Measurements from ENCODE around the gene ABCC4. TPM values are rescaled to one million over a fixed set of nuclear protein-coding genes. Genes with fewer than 3 reads are reported as not detected.

Gene ABCC4
- total RNA-seq, 1 donor from 2014 or later = 13.3 TPM

DNA sequence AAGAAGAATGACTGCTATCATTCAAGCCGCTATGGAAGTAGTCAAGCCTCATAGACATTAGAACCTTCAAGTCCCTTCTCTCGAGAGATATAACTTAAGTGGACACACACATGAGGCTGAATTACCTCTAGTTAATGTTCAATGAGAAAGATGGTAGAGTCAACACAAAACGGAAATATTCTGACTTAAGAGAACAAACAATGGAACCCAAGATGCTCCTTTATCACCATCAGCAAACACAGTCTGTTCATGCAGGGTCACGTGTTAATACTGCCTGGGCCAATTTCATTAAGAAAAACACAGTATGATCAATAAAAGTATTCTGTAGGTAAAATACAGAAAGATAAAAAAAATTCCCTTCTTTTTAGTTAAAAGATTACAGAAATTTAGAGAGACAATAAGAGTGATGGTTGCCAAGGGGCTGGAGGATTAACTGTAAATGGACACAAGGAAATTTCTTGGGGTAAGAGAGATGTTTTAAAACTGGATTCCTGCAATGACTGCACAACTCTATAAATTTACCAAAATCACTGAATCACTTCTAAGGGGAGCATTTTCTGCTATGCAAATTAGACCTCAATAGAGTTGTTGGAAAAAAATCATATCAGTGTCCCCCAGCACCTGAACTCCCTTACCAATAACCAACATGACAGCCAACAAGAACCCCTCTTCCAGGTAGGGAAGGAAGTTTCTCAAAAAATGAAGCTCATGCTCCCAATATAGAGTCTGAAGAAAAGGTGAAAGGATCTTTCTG is 256.6 kb downstream of the ABCC4 start:
- H3K27ac ChIP-seq = no peak overlapping the region
- no peak overlapping the region for H3K4me3 ChIP-seq
- H3K4me1 ChIP-seq = no peaks in the 10 kb centered on the region
- intact Hi-C loops (cut with DNase I) = no loop called here
- no peak for TF ChIP-seq POLR2A (IDR thresholded peaks at IDR 0.05)
- TF ChIP-seq POLR2AphosphoS5 (IDR thresholded peaks at IDR 0.05; ENCODE audit: insufficient read depth in 1 of 2, low read depth in 1 of 2) = no peak
- TF ChIP-seq, protein P1, sequence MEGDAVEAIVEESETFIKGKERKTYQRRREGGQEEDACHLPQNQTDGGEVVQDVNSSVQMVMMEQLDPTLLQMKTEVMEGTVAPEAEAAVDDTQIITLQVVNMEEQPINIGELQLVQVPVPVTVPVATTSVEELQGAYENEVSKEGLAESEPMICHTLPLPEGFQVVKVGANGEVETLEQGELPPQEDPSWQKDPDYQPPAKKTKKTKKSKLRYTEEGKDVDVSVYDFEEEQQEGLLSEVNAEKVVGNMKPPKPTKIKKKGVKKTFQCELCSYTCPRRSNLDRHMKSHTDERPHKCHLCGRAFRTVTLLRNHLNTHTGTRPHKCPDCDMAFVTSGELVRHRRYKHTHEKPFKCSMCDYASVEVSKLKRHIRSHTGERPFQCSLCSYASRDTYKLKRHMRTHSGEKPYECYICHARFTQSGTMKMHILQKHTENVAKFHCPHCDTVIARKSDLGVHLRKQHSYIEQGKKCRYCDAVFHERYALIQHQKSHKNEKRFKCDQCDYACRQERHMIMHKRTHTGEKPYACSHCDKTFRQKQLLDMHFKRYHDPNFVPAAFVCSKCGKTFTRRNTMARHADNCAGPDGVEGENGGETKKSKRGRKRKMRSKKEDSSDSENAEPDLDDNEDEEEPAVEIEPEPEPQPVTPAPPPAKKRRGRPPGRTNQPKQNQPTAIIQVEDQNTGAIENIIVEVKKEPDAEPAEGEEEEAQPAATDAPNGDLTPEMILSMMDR (IDR thresholded peaks at IDR 0.05) = no peak
- H3K27me3 ChIP-seq = no peaks in the 10 kb centered on the region
- no peak for DNase-seq (ENCODE audit: extremely low spot score in 2 of 2)
- H3K9me3 ChIP-seq = no peaks in the 10 kb centered on the region
- no peaks in the 10 kb centered on the region for H3K36me3 ChIP-seq

DNA sequence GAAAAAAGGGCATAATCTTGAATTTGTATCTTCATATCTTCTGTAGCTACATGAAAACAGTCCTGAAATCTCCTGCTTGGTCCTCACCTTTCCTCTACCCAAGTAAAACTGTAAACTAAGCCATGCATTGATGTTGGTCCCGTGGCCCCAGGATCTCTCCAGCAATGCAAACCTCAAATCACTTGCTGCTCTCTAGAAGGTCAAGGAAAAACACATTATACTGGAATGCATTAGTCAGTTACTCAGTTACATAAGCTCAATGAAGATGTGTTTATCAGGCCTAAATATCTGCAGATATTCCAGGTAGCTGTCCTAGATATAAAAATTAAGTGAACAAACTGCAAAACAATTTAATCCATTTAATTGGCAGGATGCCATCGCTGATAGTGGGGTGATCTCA is 261.8 kb downstream of the ABCC4 start:
- Histone ChIP-seq H3K27ac (no peak overlapping the region), H3K4me1 (no peaks in the 10 kb centered on the region), H3K36me3 (no peaks in the 10 kb centered on the region), H3K27me3 (no peaks in the 10 kb centered on the region), H3K9me3 (no peaks in the 10 kb centered on the region), H3K4me3 (no peak overlapping the region)
- intact Hi-C loops (cut with DNase I) = no loop called here
- no peak for DNase-seq (ENCODE audit: extremely low spot score in 2 of 2)
- TF ChIP-seq POLR2AphosphoS5 (IDR thresholded peaks at IDR 0.05; ENCODE audit: insufficient read depth in 1 of 2, low read depth in 1 of 2) = no peak
- TF ChIP-seq, protein P1 (IDR thresholded peaks at IDR 0.05) = no peak
- no peak for TF ChIP-seq POLR2A (IDR thresholded peaks at IDR 0.05)

DNA sequence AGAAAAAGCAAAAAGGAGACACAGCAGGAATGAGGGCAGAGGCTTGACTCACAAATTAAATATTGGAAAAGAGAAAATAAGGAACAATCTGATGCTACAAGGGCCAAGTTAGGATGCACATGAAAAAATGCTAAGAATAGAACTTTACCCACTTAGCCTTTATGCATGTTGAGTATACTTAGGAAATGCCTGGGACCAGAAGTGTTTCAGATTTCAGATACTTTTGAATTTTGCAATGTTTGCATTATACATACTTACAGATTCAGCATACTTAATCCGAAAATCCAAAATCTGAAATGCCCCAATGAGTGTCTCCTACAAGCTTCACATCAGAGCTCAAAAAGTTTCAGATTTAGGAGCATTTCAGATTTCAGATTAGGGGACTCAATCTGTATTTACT is 262.3 kb downstream of the ABCC4 start:
- Histone ChIP-seq H3K4me1 (no peaks in the 10 kb centered on the region), H3K9me3 (no peaks in the 10 kb centered on the region), H3K4me3 (no peak overlapping the region), H3K27ac (no peak overlapping the region), H3K36me3 (no peaks in the 10 kb centered on the region), H3K27me3 (no peaks in the 10 kb centered on the region)
- intact Hi-C loops (cut with DNase I) = no loop called here
- no peak for DNase-seq (ENCODE audit: extremely low spot score in 2 of 2)
- no peak for TF ChIP-seq POLR2AphosphoS5 (IDR thresholded peaks at IDR 0.05; ENCODE audit: insufficient read depth in 1 of 2, low read depth in 1 of 2)
- TF ChIP-seq POLR2A (IDR thresholded peaks at IDR 0.05) = no peak
- TF ChIP-seq, protein P1 (IDR thresholded peaks at IDR 0.05) = no peak

DNA sequence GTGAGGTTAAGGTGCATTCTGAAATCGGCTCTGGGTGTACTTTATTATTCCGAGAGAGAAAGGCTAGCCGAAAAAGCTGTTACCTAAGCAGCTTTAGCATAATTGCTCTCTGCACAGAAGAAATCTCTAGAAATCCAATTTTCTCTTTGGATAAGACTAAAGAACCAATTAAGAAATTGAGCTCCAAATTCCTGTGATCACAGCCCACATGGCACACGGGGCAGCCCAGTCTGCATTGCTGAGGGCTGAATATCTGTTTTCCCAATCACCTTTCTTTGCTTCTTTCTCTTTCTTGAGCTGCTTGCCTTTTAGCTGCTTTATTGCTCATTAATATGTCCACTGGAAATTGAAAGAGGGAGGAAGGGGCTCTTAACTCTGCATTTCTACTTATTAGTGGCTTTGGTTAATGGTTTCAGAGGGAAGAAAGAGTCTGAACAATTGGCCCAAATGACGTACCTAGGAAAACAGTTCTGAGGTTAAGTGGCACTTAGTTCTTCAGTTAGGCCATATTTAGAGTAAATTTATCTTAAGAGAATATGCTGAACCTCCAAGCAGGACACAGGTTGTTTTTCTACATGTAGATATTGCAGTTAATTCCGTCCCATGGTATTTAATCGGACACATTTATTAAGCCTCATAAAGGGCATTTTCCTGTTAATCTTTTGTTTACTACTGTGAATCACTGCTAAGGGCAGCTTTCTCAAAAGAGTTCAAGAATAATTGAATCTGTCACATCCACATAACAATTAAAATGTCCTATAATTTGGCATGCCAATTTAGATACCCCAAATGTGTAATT is 265.7 kb downstream of the ABCC4 start:
- TF ChIP-seq POLR2A (IDR thresholded peaks at IDR 0.05) (no peak), POLR2AphosphoS5 (IDR thresholded peaks at IDR 0.05; ENCODE audit: insufficient read depth in 1 of 2, low read depth in 1 of 2) (no peak)
- TF ChIP-seq, protein P1 (IDR thresholded peaks at IDR 0.05) = no peak
- Histone ChIP-seq H3K4me3 (no peak overlapping the region), H3K4me1 (no peaks in the 10 kb centered on the region), H3K36me3 (no peaks in the 10 kb centered on the region), H3K27me3 (no peaks in the 10 kb centered on the region), H3K27ac (no peak overlapping the region), H3K9me3 (no peaks in the 10 kb centered on the region)
- DNase-seq (ENCODE audit: extremely low spot score in 2 of 2) = no peak
- intact Hi-C loops (cut with DNase I) = no loop called here

DNA sequence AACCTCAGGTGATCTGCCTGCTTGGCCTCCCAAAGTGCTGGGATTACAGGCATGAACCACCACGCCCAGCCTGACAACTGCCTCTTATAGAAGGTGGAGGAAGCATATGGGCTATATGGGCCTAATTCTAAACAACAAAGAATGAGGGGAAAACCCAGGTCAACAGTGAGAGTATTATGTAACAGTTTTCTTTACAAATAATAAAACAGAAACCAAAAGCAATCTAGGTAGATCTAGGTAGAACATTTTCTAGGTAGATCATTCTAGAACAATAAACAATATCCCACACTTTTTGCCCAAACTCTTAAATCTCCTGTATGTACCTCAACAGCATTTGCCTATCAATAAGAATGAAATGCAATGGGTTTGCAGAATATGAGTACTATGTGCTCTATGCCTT is 267.4 kb downstream of the ABCC4 start:
- no peak for DNase-seq (ENCODE audit: extremely low spot score in 2 of 2)
- TF ChIP-seq, protein P1 (IDR thresholded peaks at IDR 0.05) = no peak
- TF ChIP-seq POLR2AphosphoS5 (IDR thresholded peaks at IDR 0.05; ENCODE audit: insufficient read depth in 1 of 2, low read depth in 1 of 2) = no peak
- no peaks in the 10 kb centered on the region for H3K4me1 ChIP-seq
- intact Hi-C loops (cut with DNase I) = no loop called here
- no peaks in the 10 kb centered on the region for H3K27me3 ChIP-seq
- H3K9me3 ChIP-seq = no peaks in the 10 kb centered on the region
- no peak overlapping the region for H3K27ac ChIP-seq
- H3K4me3 ChIP-seq = no peak overlapping the region
- H3K36me3 ChIP-seq = no peaks in the 10 kb centered on the region

All from vagina (tissue), 2 donors.